ENCODE data around the gene TMPO. TPM values are rescaled to one million over a fixed set of nuclear protein-coding genes. Genes with fewer than 3 reads are reported as not detected.
"Not testable (repeated sequence)": the region's sequence is repeated elsewhere in the genome, so short reads cannot be mapped to it uniquely, and the experiment has no call there.

TMPO gene
- total RNA-seq, 1 experiment from 2014 or later: 265 TPM

GRCh38 chr12:98511806-98512205 is 3.6 kb upstream of the TMPO start:
- not testable (repeated sequence) for DNase-seq (ENCODE audit: low spot score)

- DNase-seq (ENCODE audit: low spot score): no peak
Measured at GRCh38 chr12:98513379-98514322, 1.7 kb upstream of the TMPO start.

GRCh38 chr12:98514982-98515286 is 456 bp upstream of the TMPO start:
- DNase-seq (ENCODE audit: low spot score): no peak

DNA sequence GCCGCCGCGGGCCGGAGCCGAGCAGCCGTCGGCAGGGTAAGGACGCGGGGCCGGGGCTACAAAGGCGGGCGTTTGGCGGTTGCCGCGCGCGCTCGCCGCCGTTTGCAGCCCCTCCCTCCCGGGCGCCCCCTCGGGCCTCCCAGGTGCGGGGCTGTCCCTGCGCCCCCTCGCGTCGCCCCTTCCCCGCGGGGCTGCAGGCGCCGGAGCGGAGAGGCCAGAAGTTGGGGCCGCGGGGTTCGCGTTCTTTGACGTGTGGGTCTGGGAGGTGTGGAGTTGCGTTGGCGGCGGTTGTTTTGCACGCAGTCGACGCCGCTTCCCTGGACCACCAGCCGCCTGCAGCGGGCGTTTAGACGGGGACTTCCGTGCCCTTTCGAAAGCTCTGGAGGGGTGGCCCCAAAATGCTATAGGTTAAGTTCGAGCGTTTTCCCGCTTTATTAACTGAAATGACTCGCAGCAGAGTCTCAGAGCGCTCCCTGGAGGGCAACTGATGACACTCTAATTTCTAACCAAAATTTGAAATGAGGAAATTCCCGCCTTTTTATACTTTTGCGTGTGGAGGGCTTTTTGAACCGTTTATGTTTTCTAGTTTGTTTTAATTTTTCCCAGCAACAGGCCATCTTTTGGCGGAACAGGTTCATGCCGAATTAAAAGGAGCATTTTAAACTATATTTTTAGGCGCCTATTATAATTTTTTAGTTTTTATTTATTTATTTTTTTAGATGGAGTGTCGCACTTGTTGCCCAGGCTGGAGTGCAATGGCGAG is 902 bp downstream of the TMPO start:
- peak; percentile 92 for DNase-seq (ENCODE audit: low spot score)

- no peak for DNase-seq (ENCODE audit: low spot score)
Measured at GRCh38 chr12:98519257-98519907, 4.0 kb downstream of the TMPO start.

GRCh38 chr12:98530068-98530467 is 14.7 kb downstream of the TMPO start:
- no peak for DNase-seq (ENCODE audit: low spot score)

DNA sequence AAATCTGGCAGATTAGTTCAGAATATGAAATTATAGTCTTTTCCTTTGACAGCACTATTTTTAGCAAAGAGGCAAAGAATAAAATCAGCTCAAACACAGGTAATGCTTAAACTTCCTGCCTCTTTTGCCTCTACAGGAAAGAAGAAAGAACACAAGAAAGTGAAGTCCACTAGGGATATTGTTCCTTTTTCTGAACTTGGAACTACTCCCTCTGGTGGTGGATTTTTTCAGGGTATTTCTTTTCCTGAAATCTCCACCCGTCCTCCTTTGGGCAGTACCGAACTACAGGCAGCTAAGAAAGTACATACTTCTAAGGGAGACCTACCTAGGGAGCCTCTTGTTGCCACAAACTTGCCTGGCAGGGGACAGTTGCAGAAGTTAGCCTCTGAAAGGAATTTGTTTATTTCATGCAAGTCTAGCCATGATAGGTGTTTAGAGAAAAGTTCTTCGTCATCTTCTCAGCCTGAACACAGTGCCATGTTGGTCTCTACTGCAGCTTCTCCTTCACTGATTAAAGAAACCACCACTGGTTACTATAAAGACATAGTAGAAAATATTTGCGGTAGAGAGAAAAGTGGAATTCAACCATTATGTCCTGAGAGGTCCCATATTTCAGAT is 17.4 kb downstream of the TMPO start:
- peak; percentile 75 for DNase-seq (ENCODE audit: low spot score)

GRCh38 chr12:98533723-98534251 is 18.4 kb downstream of the TMPO start:
- no peak for DNase-seq (ENCODE audit: low spot score)

- DNase-seq (ENCODE audit: low spot score): no peak
Measured at GRCh38 chr12:98538031-98538430, 22.6 kb downstream of the TMPO start.

- no peak for DNase-seq (ENCODE audit: low spot score)
Measured at GRCh38 chr12:98543701-98544100, 28.3 kb downstream of the TMPO start.

DNA sequence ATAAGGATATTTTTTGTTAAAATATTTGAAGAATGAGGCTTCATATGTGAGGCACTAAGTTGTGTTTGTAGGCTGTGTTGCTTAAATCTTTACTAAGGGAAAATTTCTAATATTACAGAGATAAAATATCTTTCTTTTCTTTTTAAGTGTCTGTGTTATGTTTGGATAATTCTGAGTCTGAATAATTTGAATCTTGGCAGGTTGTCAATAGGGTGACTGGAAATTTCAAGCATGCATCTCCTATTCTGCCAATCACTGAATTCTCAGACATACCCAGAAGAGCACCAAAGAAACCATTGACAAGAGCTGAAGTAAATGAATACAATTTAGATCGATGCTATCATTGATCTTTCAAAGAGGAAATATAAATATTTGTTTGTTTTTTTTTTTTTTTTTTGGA is 29.4 kb downstream of the TMPO start:
- DNase-seq (ENCODE audit: low spot score): no peak

- no peak for DNase-seq (ENCODE audit: low spot score)
Measured at GRCh38 chr12:98549371-98550110, 34.2 kb downstream of the TMPO start.

DNA sequence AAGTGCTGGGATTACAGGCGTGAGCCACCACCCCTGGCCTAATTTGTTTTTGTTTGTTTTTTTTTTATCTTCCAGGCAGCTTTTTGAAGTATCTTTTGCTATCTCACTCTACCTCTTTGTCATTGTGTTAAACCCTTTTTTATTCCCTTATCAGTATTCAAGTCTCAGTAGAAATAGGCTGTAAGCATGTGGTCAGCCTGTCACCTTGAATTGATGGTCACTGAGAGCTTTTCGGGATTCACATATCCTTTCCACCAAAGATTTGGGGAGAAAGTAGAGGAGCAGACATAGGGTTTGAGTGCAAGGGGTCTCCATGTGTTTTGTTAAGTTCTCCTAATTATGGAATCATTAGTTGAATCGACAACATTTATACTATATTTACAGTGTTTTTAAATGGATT is 36.4 kb downstream of the TMPO start:
- DNase-seq (ENCODE audit: low spot score): no peak

- DNase-seq (ENCODE audit: low spot score): not testable (repeated sequence)
Measured at GRCh38 chr12:98558097-98558496, 42.7 kb downstream of the TMPO start.

DNA sequence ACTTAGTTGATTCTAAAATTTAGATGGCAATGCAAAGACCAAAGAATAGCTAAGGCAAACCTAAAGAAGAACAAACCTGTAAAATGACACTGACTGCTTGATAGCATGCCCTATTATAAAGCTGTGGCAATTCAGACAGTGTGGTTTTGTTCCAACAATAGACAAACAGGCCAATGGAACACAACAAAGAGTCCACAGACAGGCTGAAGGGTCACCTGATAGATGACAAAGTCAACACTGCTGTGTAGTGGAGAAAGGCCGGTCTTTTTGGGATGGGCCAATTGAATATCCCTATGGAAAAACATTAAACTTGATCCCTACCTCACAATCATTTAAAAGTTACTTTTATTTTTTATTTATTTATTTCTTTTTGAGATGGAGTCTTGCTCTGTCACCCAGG is 44.3 kb downstream of the TMPO start:
- DNase-seq (ENCODE audit: low spot score): no peak

DNA sequence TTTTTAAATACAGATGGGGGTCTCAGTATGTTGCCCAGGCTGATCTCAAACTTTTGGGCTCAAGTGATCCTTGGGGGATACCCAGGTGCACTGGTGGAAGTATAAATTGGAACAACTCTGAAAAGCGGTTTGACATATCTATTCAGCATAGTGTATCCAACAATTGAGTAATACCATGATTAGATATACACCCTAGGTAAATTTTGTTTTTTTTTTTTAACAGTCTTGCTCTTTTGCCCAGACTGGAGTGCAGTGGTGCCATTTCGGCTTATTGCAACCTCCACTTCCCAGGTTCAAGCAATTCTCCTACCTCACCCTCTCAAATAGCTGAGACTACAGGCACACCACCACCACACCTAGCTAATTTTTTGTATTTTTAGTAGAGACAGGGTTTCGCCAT is 46.5 kb downstream of the TMPO start:
- no peak for DNase-seq (ENCODE audit: low spot score)

DNA sequence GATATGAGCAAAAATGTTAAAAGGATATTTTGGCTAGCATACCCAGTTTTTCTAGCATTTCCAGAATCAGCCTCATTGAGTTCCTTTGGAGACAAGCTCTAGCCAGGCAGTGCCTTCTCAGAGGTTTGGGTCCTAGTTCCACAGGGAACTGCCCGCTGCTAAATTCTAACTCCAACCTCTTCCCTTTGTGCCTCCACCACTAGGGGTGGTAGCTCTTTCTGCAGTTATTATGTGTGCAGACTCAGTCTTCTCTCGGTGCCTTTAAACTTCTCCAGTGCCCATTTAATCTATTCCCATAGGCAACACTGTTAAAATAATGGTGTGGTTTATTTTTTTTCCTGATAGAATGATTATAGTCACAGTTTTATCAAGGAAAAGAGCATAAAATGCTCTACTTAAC is 56.6 kb downstream of the TMPO start:
- no peak for DNase-seq (ENCODE audit: low spot score)

- DNase-seq (ENCODE audit: low spot score): no peak
Measured at GRCh38 chr12:98574110-98574509, 58.7 kb downstream of the TMPO start.

DNA sequence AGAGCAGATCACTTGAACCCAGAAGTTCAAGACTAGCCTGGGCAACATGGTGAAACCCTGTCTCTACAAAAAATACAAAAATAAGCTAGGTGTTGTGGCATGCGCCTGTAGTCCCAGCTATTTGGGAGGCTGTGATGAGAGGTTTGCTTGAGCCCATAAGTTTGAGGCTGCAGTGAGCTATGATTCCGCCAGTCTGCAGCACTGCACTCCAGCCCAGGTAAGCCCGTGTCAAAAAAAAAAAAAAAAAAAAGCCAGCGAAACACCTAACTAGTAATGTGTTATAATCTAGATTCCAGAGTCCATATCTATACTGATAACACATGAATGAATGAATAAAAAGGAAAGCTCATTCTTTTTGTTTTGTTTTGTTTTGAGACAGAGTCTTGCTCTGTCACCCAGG is 59.6 kb downstream of the TMPO start:
- no peak for DNase-seq (ENCODE audit: low spot score)

- not testable (repeated sequence) for DNase-seq (ENCODE audit: low spot score)
Measured at GRCh38 chr12:98576795-98577194, 61.4 kb downstream of the TMPO start.

GRCh38 chr12:98578392-98578791 is 63.0 kb downstream of the TMPO start:
- DNase-seq (ENCODE audit: low spot score): no peak
